T-helper 2 cell treated with Interferon-gamma antibody and Interleukin-4, amounts not matched to agents 100 ng/mL and 5 ng/mL, for 36 hours (primary cell): Measurements from ENCODE around the gene KCNT2. TPM values are rescaled to one million over a fixed set of nuclear protein-coding genes. Genes with fewer than 3 reads are reported as not detected.
"Not testable (repeated sequence)": the region's sequence is repeated elsewhere in the genome, so short reads cannot be mapped to it uniquely, and the experiment has no call there.

Experiments
- intact Hi-C: fragments of 100-400 bp; cut with micrococcal nuclease; formaldehyde crosslinking; loops from one replicate; pipeline ENCODE4 v1.15.1; 2023
- total RNA-seq: library from RNA; stranded (reverse); gene quantifications from 2 replicates; pipeline ENCODE4 v1.2.3, GENCODE V29; 2022

The KCNT2 gene
- total RNA-seq: not detected in 2 replicates

GRCh38 chr1:196608390-196609369 is at the start of gene KCNT2:
Gene KCNT2 (minus strand): TSS chr1:196608440. CDS start chr1:196608309, 131 bp downstream.
- intact Hi-C loops: no loop called here

GRCh38 chr1:196655494-196655893 is 47.3 kb upstream of the KCNT2 start:
- intact Hi-C loops: no loop called here

GRCh38 chr1:196655071-196655470 is 46.8 kb upstream of the KCNT2 start:
- intact Hi-C loops: no loop called here

GRCh38 chr1:196654271-196654670 is 46.0 kb upstream of the KCNT2 start:
- intact Hi-C loops: no loop called here

- intact Hi-C loops: no loop called here
These were observed 43.5 kb upstream of the KCNT2 start, which contains the start of gene CFH for GRCh38 chr1:196651637-196652215. Gene CFH (plus strand): TSS chr1:196652043. CDS start chr1:196652118, 75 bp downstream.

- intact Hi-C loops: no loop called here
These were observed 42.8 kb upstream of the KCNT2 start for GRCh38 chr1:196651079-196651478.

- intact Hi-C loops: no loop called here
These were observed 42.2 kb upstream of the KCNT2 start for GRCh38 chr1:196650403-196650802.

- intact Hi-C loops: no loop called here
These were observed 41.8 kb upstream of the KCNT2 start for GRCh38 chr1:196649990-196650389.

- intact Hi-C loops: no loop called here
These were observed 32.7 kb upstream of the KCNT2 start for GRCh38 chr1:196640976-196641375.

GRCh38 chr1:196639291-196639690 is 31.1 kb upstream of the KCNT2 start:
- intact Hi-C loops: not testable (repeated sequence)

- intact Hi-C loops: no loop called here
These were observed 30.2 kb upstream of the KCNT2 start for GRCh38 chr1:196638466-196638865.

GRCh38 chr1:196637606-196638005 is 29.4 kb upstream of the KCNT2 start:
- intact Hi-C loops: no loop called here

GRCh38 chr1:196628838-196629237 is 20.6 kb upstream of the KCNT2 start:
- intact Hi-C loops: no loop called here

GRCh38 chr1:196623079-196623478 is 14.8 kb upstream of the KCNT2 start:
- intact Hi-C loops: no loop called here

GRCh38 chr1:196619721-196620120 is 11.5 kb upstream of the KCNT2 start:
- intact Hi-C loops: no loop called here

GRCh38 chr1:196611873-196612272 is 3.6 kb upstream of the KCNT2 start:
- intact Hi-C loops: no loop called here

- intact Hi-C loops: no loop called here
These were observed 1.1 kb upstream of the KCNT2 start for GRCh38 chr1:196609370-196609737.

GRCh38 chr1:196607981-196608380 is 259 bp downstream of the KCNT2 start:
- intact Hi-C loops: no loop called here

- intact Hi-C loops: no loop called here
These were observed 4.6 kb downstream of the KCNT2 start for GRCh38 chr1:196603651-196604050.

- intact Hi-C loops: no loop called here
These were observed 9.1 kb downstream of the KCNT2 start for GRCh38 chr1:196598942-196599748.

GRCh38 chr1:196594700-196595099 is 13.5 kb downstream of the KCNT2 start:
- intact Hi-C loops: no loop called here

GRCh38 chr1:196593955-196594354 is 14.3 kb downstream of the KCNT2 start:
- intact Hi-C loops: no loop called here
